ENCODE measurements around the gene ACTR3.

GRCh38 chr2:114009205-114009944 lies 119.5 kb downstream of the ACTR3 start:
- TF ChIP-seq CTCF (IDR thresholded peaks at IDR 0.05; ENCODE audit: insufficient read depth, low read length, poor library complexity, severe bottlenecking) (no peak), EZH2phosphoT487 (conservative IDR thresholded peaks at IDR 0.05; ENCODE audit: low read length) (no peak)
